B cell (primary cell): ENCODE results near the gene ANKRD11. TPM values are rescaled to one million over a fixed set of nuclear protein-coding genes. Genes with fewer than 3 reads are reported as not detected.

Source experiments
- ATAC-seq: fragments of 200-7000 bp; cut with Tn5 transposase; one replicate; pipeline ENCODE4 v1.10.0; 2021; ENCODE audit warnings: low read depth, mild to moderate bottlenecking, moderate number of reproducible peaks, moderate library complexity
- CTCF ChIA-PET: fragments of 350-600 bp; sonication (Branson Sonifier 250); formaldehyde crosslinking; loops from one replicate; lab custom pipeline; 2021; ENCODE audit warnings: antibody characterized with exemption, inconsistent platforms; lab: Charles Lee
- POLR2A ChIA-PET: fragments of 350-600 bp; sonication (Branson Sonifier 250); formaldehyde crosslinking; loops from one replicate; lab custom pipeline; 2021; ENCODE audit warnings: antibody characterized with exemption; lab: Charles Lee
- DNase-seq: peaks from one replicate; pipeline ENCODE4 v3.0.0; 2013
- H2AFZ ChIP-seq: 2 replicates; pipeline ENCODE4 v1.6.1; 2012; ENCODE audit warnings: mild to moderate bottlenecking, low read depth, low read length; ENCODE audit not compliant: insufficient read depth, poor library complexity, severe bottlenecking
- H3K27ac ChIP-seq, 2 donors: 1 replicate in 1 of 2; 2 replicates in 1 of 2; pipeline ENCODE4 v1.5.1; 2012 to 2013; ENCODE audit warnings: low read length in 2 of 2, mild to moderate bottlenecking in 2 of 2, moderate library complexity in 1 of 2
- H3K27me3 ChIP-seq, 4 experiments: fragments of 200-600 bp in 1 of 4; sonication (generic) in 1 of 4; replicated peaks in 1 of 4; 1 replicate in 2 of 4; 2 replicates in 2 of 4; pipeline versions ENCODE4 v1.6.1 to v1.7.0; 2013 to 2016; ENCODE audit warnings: low read length in 3 of 4, mild to moderate bottlenecking in 2 of 4, mixed read lengths in 1 of 4, moderate library complexity in 1 of 4; ENCODE audit not compliant: insufficient read depth in 4 of 4, control insufficient read depth in 3 of 4; ENCODE audit errors: control extremely low read depth in 1 of 4
- H3K36me3 ChIP-seq, 2 experiments: replicated peaks in 1 of 2; 1 replicate in 1 of 2; 2 replicates in 1 of 2; pipeline versions ENCODE4 v1.6.1 to v1.7.1; 2013; ENCODE audit warnings: low read length in 1 of 2; ENCODE audit not compliant: insufficient read depth in 2 of 2, control insufficient read depth in 1 of 2; ENCODE audit errors: control extremely low read depth in 1 of 2, extremely low read depth in 1 of 2
- H3K4me1 ChIP-seq, 2 donors: fragments of 200-600 bp in 1 of 2; sonication (generic) in 1 of 2; 1 replicate in 1 of 2; 2 replicates in 1 of 2; pipeline versions ENCODE4 v1.5.1 to v1.6.1; 2013 to 2017; ENCODE audit warnings: low read length in 2 of 2; ENCODE audit not compliant: control insufficient read depth in 2 of 2, insufficient read depth in 2 of 2
- H3K4me2 ChIP-seq: replicated peaks from 2 replicates; pipeline ENCODE3; 2012; ENCODE audit warnings: mild to moderate bottlenecking, low read depth, low read length; ENCODE audit not compliant: poor library complexity, severe bottlenecking
- H3K4me3 ChIP-seq, 5 experiments: fragments of 200-600 bp in 1 of 5; sonication (generic) in 1 of 5; 1 replicate in 3 of 5; 2 replicates in 2 of 5; pipeline versions ENCODE4 v1.5.1 to v1.7.0; 2011 to 2016; ENCODE audit warnings: low read length in 4 of 5, mild to moderate bottlenecking in 4 of 5, low read depth in 2 of 5, control low read depth in 1 of 5, moderate library complexity in 1 of 5; ENCODE audit not compliant: insufficient read depth in 1 of 5; ENCODE audit errors: control extremely low read depth in 1 of 5, extremely low read depth in 1 of 5
- H3K79me2 ChIP-seq: fragments of 200-600 bp; sonication (generic); one replicate; pipeline ENCODE4 v1.6.0; 2016; ENCODE audit warnings: low read length; ENCODE audit not compliant: control insufficient read depth, insufficient read depth
- H3K9ac ChIP-seq: fragments of 200-600 bp; sonication (generic); 2 replicates; pipeline ENCODE4 v1.6.1; 2017; ENCODE audit warnings: mild to moderate bottlenecking, low read length, moderate library complexity
- H3K9me3 ChIP-seq, 3 donors: one replicate each; pipeline versions ENCODE4 v1.6.1 to v1.7.1; 2013; ENCODE audit warnings: low read length in 2 of 3; ENCODE audit not compliant: control insufficient read depth in 2 of 3, insufficient read depth in 1 of 3; ENCODE audit errors: control extremely low read depth in 1 of 3
- H4K20me1 ChIP-seq: 2 replicates; pipeline ENCODE4 v1.6.0; 2012; ENCODE audit warnings: mild to moderate bottlenecking, low read length; ENCODE audit not compliant: insufficient read depth, control insufficient read depth, poor library complexity, severe bottlenecking
- H3K27ac Mint-ChIP-seq: one replicate; pipeline ENCODE4 v1.8.0; 2021; ENCODE audit warnings: mixed read lengths
- H3K27me3 Mint-ChIP-seq: one replicate; pipeline ENCODE4 v1.8.0; 2021; ENCODE audit warnings: mixed read lengths
- H3K4me1 Mint-ChIP-seq: one replicate; pipeline ENCODE4 v1.8.0; 2021; ENCODE audit warnings: mixed read lengths
- H3K4me3 Mint-ChIP-seq: one replicate; pipeline ENCODE4 v1.8.0; 2021; ENCODE audit warnings: mixed read lengths
- H3K9me3 Mint-ChIP-seq: one replicate; pipeline ENCODE4 v1.8.0; 2022; ENCODE audit warnings: mixed read lengths; ENCODE audit not compliant: insufficient read depth
- EZH2 ChIP-seq: IDR thresholded peaks from 2 replicates; pipeline ENCODE4 v1.6.1; 2012; ENCODE audit warnings: borderline replicate concordance, low read depth, mild to moderate bottlenecking, moderate library complexity, low read length; ENCODE audit not compliant: insufficient read depth, poor library complexity, severe bottlenecking
- WGBS: methylation state at CpG from one replicate; pipeline ENCODE4 v1.1.5; 2013; ENCODE audit warnings: missing lambda C conversion rate; ENCODE audit not compliant: insufficient coverage; 5-methylcytosine and 5-hydroxymethylcytosine counted together
- intact Hi-C: fragments of 100-400 bp; cut with micrococcal nuclease; formaldehyde crosslinking; loops from one replicate; pipeline ENCODE4 v1.10.0; 2022
- polyA plus RNA-seq: library from polyadenylated mRNA; depleted of rRNA; stranded (reverse); fragments of >200 nt; gene quantifications from 2 replicates; pipeline ENCODE4 v1.2.3, GENCODE V29; 2012
- total RNA-seq, 2 donors: library from RNA; stranded (reverse); fragments of 120-200 nt in 1 of 2; gene quantifications; 1 replicate in 1 of 2; 2 replicates in 1 of 2; pipeline versions ENCODE4 v1.2.3 to v1.2.4, GENCODE V29; 2013 to 2022
- TF ChIP-seq, protein P1 (sequence below): fragments of 200-600 bp; IDR thresholded peaks from one replicate; pipeline ENCODE4 v1.8.0; 2022; ENCODE audit warnings: antibody characterized with exemption, mild to moderate bottlenecking

The ANKRD11 gene
- total and polyA plus RNA-seq, 2 donors (not counting 1 experiment from before 2014, with no cell fraction given) = 67.9 to 314 TPM

DNA sequence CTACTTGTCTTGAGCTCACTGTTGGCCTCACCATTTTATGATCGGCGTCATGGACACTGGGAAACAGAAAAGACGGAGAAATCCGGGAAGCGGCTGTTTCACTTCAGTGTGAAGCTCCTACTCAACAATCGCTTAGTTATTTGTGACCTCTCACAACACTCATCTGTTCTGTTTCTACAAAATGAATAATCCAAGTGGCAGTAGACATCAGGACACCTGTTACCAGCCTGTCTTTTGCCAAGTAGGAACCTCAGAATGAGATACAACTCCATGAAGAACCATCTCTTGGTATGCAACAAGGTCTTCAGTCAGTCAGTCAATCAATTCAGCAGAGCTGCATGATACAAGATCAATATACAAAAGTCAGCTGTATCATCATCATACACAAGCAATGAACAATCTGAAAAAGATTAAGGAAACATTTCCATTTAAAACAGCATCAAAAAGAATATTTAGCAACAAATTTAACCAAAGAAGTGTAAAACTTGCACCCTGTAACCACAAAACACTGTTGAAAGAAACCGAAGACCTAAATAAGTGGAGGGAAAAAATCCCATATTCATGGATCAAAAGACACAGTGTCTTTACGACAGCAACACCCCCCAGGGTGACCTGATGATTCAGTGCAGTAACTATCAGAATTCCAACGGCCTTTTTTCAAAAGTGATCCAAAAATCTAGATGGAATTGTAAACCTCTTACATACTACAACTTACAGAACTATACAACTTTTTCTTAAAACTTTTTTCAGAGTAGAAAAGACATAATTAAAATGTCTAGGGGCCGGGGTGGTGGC, 63.4 kb downstream of the ANKRD11 start:
- Mint-ChIP-seq H3K4me3 (no peak overlapping the region), H3K27ac (no peak overlapping the region)

DNA sequence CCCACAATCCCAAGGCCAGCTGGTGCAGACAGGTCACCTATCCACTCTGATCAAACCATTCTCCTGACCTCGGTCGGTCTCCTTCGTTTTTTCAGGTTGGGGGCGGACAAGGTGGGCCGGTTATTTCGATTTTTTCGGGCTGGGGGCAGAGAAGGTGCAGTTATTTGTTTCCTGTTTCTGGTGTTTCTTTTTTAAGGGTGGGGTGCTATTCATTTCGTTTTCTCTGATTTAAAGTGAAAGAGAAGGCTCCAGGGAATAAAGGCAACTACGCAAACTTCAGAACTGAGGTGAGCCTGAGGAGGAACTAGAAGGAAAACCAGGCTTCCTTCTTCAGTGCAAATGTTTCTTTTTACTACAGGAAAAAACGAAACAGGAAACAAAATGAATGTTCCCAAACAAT, 64.8 kb downstream of the ANKRD11 start:
- Histone ChIP-seq H3K27me3 (no peaks in the 10 kb centered on the region), H3K9me3 (no peaks in the 10 kb centered on the region), H4K20me1 (peaks cover 88% of the 10 kb centered on the region), H2AFZ (no peak overlapping the region), H3K9ac (peak overlapping the region; percentile 14), H3K4me2 (peak overlapping the region; percentile 35), H3K4me3 (no peak overlapping the region), H3K27ac (peak overlapping the region in 1 of 2 donors; percentile 23), H3K4me1 (peaks cover 50 to 60% of the 10 kb centered on the region in 2 donors), H3K36me3 (peaks cover 0 to 13% of the 10 kb centered on the region in 2 experiments), H3K79me2 (peaks cover 88% of the 10 kb centered on the region)
- 42% methylated on average over 4 of the region's 10 CpGs for WGBS
- POLR2A ChIA-PET = no interaction called here
- ATAC-seq (no peak), DNase-seq (no peak)
- Mint-ChIP-seq H3K27me3 (no peaks in the 10 kb centered on the region), H3K9me3 (no peaks in the 10 kb centered on the region), H3K4me3 (peak overlapping the region; percentile 49), H3K4me1 (peaks cover 62% of the 10 kb centered on the region), H3K27ac (peak overlapping the region; percentile 3)
- TF ChIP-seq EZH2 = no peak
- TF ChIP-seq, protein P1, sequence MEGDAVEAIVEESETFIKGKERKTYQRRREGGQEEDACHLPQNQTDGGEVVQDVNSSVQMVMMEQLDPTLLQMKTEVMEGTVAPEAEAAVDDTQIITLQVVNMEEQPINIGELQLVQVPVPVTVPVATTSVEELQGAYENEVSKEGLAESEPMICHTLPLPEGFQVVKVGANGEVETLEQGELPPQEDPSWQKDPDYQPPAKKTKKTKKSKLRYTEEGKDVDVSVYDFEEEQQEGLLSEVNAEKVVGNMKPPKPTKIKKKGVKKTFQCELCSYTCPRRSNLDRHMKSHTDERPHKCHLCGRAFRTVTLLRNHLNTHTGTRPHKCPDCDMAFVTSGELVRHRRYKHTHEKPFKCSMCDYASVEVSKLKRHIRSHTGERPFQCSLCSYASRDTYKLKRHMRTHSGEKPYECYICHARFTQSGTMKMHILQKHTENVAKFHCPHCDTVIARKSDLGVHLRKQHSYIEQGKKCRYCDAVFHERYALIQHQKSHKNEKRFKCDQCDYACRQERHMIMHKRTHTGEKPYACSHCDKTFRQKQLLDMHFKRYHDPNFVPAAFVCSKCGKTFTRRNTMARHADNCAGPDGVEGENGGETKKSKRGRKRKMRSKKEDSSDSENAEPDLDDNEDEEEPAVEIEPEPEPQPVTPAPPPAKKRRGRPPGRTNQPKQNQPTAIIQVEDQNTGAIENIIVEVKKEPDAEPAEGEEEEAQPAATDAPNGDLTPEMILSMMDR = no peak
- intact Hi-C loops = no loop called here
- CTCF ChIA-PET = no interaction called here

More for the DNA sequence above, 63.4 kb downstream of the ANKRD11 start:
- POLR2A ChIA-PET = interaction anchor here (0.6 to 0.9 kb wide), 3 partner anchors 12 to 84 kb away, joined by 3 to 4 read pairs (median 3); no protein-coding TSS in a partner anchor
- Mint-ChIP-seq H3K9me3 (no peaks in the 10 kb centered on the region), H3K27me3 (no peaks in the 10 kb centered on the region), H3K4me1 (peaks cover 54% of the 10 kb centered on the region)
- Histone ChIP-seq H3K9ac (no peak overlapping the region), H3K27ac (no peak overlapping the region), H3K9me3 (no peaks in the 10 kb centered on the region), H3K27me3 (no peaks in the 10 kb centered on the region), H2AFZ (no peak overlapping the region), H3K4me1 (peaks cover 60 to 65% of the 10 kb centered on the region in 2 donors), H3K4me3 (no peak overlapping the region), H3K4me2 (no peak overlapping the region), H4K20me1 (peaks cover 88% of the 10 kb centered on the region), H3K36me3 (peaks cover 0 to 13% of the 10 kb centered on the region in 2 experiments), H3K79me2 (peaks cover 88% of the 10 kb centered on the region)
- DNase-seq (no peak), ATAC-seq (no peak)
- CTCF ChIA-PET = interaction anchor here (0.7 to 1.4 kb wide), 2 partner anchors 58 to 108 kb away, joined by 3 read pairs; no protein-coding TSS in a partner anchor
- TF ChIP-seq, protein P1 = no peak
- no peak for TF ChIP-seq EZH2
- WGBS = 98% methylated on average over 6 of the region's 10 CpGs
- intact Hi-C loops = no loop called here
